Right atrium auricular region (tissue), 2 donors: ENCODE measurements around the gene ADAM17. TPM values are rescaled to one million over a fixed set of nuclear protein-coding genes. Genes with fewer than 3 reads are reported as not detected.
"Not testable (repeated sequence)": the region's sequence is repeated elsewhere in the genome, so short reads cannot be mapped to it uniquely, and the experiment has no call there.

Experiments
- DNase-seq: peaks from one replicate; pipeline ENCODE4 v3.0.0-alpha.2; 2019; ENCODE audit warnings: low spot score
- H3K27ac ChIP-seq, 2 donors: fragments of 200-600 bp; sonication (generic); 1 replicate in 1 of 2; 2 replicates in 1 of 2; pipeline ENCODE4 v1.5.1; 2016 to 2019
- H3K27me3 ChIP-seq, 2 donors: fragments of 200-600 bp; sonication (generic); one replicate each; pipeline versions ENCODE4 v1.5.1 to v1.6.0; 2017 to 2019
- H3K36me3 ChIP-seq: fragments of 200-600 bp; sonication (generic); one replicate; pipeline ENCODE4 v1.5.1; 2016
- H3K4me1 ChIP-seq, 2 donors: fragments of 200-600 bp; sonication (generic); one replicate each; pipeline versions ENCODE4 v1.5.1 to v1.6.0; 2017 to 2019
- H3K4me3 ChIP-seq, 2 donors: fragments of 200-600 bp; sonication (generic); 1 replicate in 1 of 2; 2 replicates in 1 of 2; pipeline ENCODE4 v1.5.1; 2017 to 2019; ENCODE audit warnings: mild to moderate bottlenecking in 1 of 2, moderate library complexity in 1 of 2
- H3K9me3 ChIP-seq, 2 donors: fragments of 200-600 bp; sonication (generic); one replicate each; pipeline ENCODE4 v1.5.1; 2019
- total RNA-seq, 2 donors: library from RNA; depleted of rRNA; stranded (reverse); fragments of >200 nt; gene quantifications; one replicate each; pipeline ENCODE4 v1.1.0, GENCODE V29; 2016
- TF ChIP-seq, protein P1 (sequence below), 2 donors: fragments of 200-600 bp; sonication (generic); IDR thresholded peaks; one replicate each; pipeline ENCODE4 v1.5.1; 2019; ENCODE audit warnings: antibody characterized with exemption in 2 of 2

ADAM17 gene
- total RNA-seq, 2 donors from 2014 or later: 12.2 to 16.4 TPM

GRCh38 chr2:9517118-9517782, 38.4 kb downstream of the ADAM17 start:
- Histone ChIP-seq H3K4me3 (no peak overlapping the region), H3K27me3 (no peaks in the 10 kb centered on the region), H3K36me3 (peaks cover 68% of the 10 kb centered on the region), H3K27ac (no peak overlapping the region), H3K4me1 (no peaks in the 10 kb centered on the region), H3K9me3 (no peaks in the 10 kb centered on the region)
- DNase-seq: no peak
- TF ChIP-seq, protein P1, sequence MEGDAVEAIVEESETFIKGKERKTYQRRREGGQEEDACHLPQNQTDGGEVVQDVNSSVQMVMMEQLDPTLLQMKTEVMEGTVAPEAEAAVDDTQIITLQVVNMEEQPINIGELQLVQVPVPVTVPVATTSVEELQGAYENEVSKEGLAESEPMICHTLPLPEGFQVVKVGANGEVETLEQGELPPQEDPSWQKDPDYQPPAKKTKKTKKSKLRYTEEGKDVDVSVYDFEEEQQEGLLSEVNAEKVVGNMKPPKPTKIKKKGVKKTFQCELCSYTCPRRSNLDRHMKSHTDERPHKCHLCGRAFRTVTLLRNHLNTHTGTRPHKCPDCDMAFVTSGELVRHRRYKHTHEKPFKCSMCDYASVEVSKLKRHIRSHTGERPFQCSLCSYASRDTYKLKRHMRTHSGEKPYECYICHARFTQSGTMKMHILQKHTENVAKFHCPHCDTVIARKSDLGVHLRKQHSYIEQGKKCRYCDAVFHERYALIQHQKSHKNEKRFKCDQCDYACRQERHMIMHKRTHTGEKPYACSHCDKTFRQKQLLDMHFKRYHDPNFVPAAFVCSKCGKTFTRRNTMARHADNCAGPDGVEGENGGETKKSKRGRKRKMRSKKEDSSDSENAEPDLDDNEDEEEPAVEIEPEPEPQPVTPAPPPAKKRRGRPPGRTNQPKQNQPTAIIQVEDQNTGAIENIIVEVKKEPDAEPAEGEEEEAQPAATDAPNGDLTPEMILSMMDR (IDR thresholded peaks at IDR 0.05): no peak

- not testable (repeated sequence) for H3K4me3 ChIP-seq, H3K9me3 ChIP-seq, H3K4me1 ChIP-seq, DNase-seq, H3K27me3 ChIP-seq, H3K27ac ChIP-seq
- H3K36me3 ChIP-seq: peaks cover 47% of the 10 kb centered on the region
These were observed 41.7 kb downstream of the ADAM17 start for GRCh38 chr2:9513946-9514345.

DNA sequence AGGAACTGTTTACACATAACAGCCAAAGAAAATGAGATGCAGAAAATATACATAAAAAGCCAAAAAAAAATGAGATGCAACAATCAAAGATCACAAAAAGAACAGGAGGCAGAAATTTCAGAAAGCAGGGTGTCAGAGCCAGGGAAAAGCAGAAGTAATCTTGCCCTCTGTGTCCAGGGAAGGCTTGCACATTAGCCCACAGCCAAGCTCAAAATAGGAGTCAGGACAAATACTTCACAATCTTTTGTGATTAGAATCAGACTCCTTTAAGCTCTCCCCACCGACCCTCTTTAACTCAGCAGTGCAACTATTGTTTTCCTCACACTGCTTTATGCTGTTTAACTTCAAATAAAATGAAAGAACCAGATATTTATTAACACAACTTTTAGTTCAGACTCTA, 46.7 kb downstream of the ADAM17 start:
- H3K27ac ChIP-seq: no peak overlapping the region
- H3K36me3 ChIP-seq: peaks cover 41% of the 10 kb centered on the region
- H3K9me3 ChIP-seq: no peaks in the 10 kb centered on the region
- TF ChIP-seq, protein P1 (IDR thresholded peaks at IDR 0.05): no peak
- no peak for DNase-seq
- no peaks in the 10 kb centered on the region for H3K4me1 ChIP-seq
- H3K27me3 ChIP-seq: no peaks in the 10 kb centered on the region
- H3K4me3 ChIP-seq: no peak overlapping the region

- no peak overlapping the region for H3K4me3 ChIP-seq
- no peak for DNase-seq
- H3K9me3 ChIP-seq: no peaks in the 10 kb centered on the region
- H3K27me3 ChIP-seq: no peaks in the 10 kb centered on the region
- TF ChIP-seq, protein P1 (IDR thresholded peaks at IDR 0.05): no peak
- peaks cover 62% of the 10 kb centered on the region for H3K36me3 ChIP-seq
- no peaks in the 10 kb centered on the region for H3K4me1 ChIP-seq
- H3K27ac ChIP-seq: no peak overlapping the region
These were observed 57.4 kb downstream of the ADAM17 start for GRCh38 chr2:9498210-9498609.

DNA sequence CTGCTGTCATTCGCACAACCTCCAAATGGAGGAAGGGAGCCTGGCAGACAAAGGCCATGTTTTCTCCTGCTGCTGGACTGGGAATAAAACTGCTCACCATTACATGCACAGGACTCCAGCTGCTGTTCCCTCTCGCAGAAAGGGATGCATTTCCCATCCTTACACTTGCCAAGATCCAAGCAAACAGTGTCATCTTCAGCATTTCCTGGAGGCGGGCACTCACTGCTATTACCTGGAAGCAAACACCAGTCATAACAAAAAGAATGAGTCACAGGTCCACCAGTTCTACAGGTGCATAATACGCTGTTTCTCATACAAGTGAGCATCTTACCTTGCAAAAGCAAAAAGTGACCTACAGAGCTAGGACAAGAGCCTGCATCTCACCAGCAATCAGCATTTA, 58.6 kb downstream of the ADAM17 start:
- H3K4me3 ChIP-seq: no peak overlapping the region
- H3K36me3 ChIP-seq: peaks cover 69% of the 10 kb centered on the region
- no peak overlapping the region for H3K27ac ChIP-seq
- no peaks in the 10 kb centered on the region for H3K4me1 ChIP-seq
- H3K9me3 ChIP-seq: no peaks in the 10 kb centered on the region
- TF ChIP-seq, protein P1 (IDR thresholded peaks at IDR 0.05): no peak
- H3K27me3 ChIP-seq: no peaks in the 10 kb centered on the region
- no peak for DNase-seq

- H3K27ac ChIP-seq: no peak overlapping the region
- no peak overlapping the region for H3K4me3 ChIP-seq
- DNase-seq: no peak
- no peaks in the 10 kb centered on the region for H3K4me1 ChIP-seq
- peaks cover 89% of the 10 kb centered on the region for H3K36me3 ChIP-seq
- TF ChIP-seq, protein P1 (IDR thresholded peaks at IDR 0.05): no peak
- H3K9me3 ChIP-seq: no peaks in the 10 kb centered on the region
- H3K27me3 ChIP-seq: no peaks in the 10 kb centered on the region
These were observed 61.5 kb downstream of the ADAM17 start for GRCh38 chr2:9494081-9494480.
